GM12864 (cell line): Measurements from ENCODE around the gene UBXN10.

Source experiments
- DNase-seq: peaks from one replicate; pipeline ENCODE4 v3.0.0-alpha.2; 2011; ENCODE audit warnings: low read depth
- H3K4me3 ChIP-seq: 2 replicates; pipeline ENCODE4 v1.5.1; 2011; ENCODE audit warnings: mild to moderate bottlenecking, low read depth, low read length, control low read depth
- TF ChIP-seq, protein P1 (sequence below): IDR thresholded peaks from 2 replicates; pipeline ENCODE4 v1.5.1; 2011; ENCODE audit warnings: low read depth, mild to moderate bottlenecking, moderate library complexity, low read length, control low read depth, inconsistent platforms; ENCODE audit errors: missing control alignments

Gene UBXN10

DNA sequence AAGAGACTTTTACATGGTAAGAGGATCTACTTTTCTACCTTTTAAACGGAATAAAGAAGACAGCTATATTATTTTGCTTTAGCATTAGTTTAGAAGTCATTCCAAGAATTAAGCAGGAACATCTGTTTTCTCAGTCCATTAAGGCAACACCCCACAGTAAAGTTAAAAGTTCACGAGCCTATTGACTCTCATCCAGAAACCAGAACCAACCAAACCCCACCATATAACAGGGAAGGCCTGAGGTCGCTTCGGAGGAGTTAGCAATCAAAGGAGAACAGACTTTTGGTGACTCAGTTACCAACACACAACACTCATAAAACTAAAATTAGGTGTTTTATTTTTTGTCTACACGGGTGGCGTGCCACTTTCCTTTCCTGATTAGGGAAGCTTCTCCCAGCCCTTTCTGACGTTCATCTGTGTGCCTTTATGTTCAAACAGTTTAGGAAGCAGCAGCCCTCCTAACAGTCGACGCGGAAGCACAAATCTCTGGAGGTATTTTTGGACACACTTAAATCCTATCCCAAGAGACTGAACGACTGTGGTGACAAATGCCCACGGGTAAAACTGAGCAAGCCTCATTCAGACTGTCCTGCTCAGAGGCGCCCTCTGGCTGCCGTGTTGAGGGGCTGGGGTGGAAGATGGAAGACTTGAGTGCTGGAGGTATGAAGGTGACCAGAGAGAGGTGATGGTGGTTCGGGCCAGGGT is 9.0 kb downstream of the UBXN10 start:
- TF ChIP-seq, protein P1, sequence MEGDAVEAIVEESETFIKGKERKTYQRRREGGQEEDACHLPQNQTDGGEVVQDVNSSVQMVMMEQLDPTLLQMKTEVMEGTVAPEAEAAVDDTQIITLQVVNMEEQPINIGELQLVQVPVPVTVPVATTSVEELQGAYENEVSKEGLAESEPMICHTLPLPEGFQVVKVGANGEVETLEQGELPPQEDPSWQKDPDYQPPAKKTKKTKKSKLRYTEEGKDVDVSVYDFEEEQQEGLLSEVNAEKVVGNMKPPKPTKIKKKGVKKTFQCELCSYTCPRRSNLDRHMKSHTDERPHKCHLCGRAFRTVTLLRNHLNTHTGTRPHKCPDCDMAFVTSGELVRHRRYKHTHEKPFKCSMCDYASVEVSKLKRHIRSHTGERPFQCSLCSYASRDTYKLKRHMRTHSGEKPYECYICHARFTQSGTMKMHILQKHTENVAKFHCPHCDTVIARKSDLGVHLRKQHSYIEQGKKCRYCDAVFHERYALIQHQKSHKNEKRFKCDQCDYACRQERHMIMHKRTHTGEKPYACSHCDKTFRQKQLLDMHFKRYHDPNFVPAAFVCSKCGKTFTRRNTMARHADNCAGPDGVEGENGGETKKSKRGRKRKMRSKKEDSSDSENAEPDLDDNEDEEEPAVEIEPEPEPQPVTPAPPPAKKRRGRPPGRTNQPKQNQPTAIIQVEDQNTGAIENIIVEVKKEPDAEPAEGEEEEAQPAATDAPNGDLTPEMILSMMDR, result peak; percentile 91
- no peak overlapping the region for H3K4me3 ChIP-seq
- DNase-seq, result no peak

DNA sequence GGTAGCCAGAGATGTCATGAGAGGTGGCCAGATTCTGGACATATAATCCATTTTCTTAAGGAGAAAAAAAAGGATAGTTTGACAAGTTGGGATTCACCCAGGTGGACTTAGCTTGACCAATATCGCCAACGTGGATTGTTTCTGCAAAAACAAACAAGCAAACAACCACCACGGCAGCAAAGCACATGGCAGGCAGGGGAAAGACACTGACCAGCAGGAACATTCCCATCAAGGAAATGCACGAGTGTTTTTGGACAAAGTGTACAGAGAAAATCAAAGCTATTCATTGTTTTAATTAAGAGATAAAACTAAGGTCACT is 9.5 kb downstream of the UBXN10 start:
- TF ChIP-seq, protein P1, result no peak
- H3K4me3 ChIP-seq, result no peak overlapping the region
- no peak for DNase-seq

DNA sequence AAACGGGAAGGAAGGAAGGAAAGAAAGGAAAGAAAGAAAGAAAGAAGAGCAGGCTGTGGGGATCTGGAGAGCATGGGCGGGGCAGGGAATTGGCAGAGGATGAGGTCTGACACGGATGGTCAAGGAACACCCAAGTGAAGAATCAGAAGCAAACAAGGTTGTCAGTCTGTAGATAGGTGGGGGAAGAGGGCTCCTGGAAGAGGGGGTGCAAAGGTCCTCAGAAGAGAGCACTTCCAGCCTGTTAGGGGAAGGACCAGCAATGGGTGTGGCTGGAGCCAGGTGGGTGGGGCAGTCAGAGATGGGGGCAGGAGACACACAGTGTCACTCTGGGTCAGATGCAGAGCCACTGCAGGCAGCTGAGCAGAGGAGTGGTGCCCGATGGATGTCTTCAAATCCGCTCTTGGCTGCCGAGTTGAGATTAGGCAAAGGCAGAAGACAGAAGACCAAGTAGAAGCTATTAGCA is 11.5 kb downstream of the UBXN10 start:
- TF ChIP-seq, protein P1, result no peak
- H3K4me3 ChIP-seq, result no peak overlapping the region
- DNase-seq, result no peak

DNA sequence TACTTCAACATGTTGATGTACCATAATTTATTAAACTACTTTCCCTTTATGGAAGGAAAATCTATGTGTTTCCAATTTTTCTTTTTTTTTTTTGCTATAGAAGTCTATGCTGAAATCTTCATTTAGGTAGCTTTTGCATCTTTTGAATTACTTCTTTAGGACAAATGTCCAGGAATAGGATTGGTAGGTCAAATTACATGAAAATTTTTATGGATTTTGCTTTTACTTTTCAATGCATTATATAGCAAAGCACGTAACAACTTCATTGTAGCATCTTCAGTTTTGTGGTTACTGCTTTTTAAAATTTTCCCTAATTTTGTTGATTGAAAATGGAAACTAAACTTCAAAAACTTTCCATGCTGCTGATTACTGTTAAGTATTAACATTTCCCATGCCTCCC is 12.4 kb downstream of the UBXN10 start:
- H3K4me3 ChIP-seq, result no peak overlapping the region
- no peak for DNase-seq
- TF ChIP-seq, protein P1, result no peak

DNA sequence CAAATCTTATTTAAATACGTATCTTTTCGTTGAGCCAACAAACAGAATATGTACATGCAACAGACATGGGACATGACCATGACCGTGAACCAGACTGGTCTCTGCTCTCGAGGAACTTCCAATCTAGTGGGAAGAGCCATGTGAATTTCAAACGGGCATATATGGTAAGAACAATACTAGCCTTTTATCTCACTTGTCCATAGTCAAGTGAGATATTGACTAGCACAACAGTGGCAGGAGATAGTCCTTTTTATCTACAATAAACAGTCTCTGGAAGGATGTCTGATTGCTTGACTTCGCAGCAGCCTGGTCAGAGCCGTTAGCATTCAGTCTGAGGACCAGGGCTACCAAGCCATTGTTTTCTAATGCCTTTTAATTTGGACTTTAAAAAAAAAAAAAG is 13.0 kb downstream of the UBXN10 start:
- DNase-seq, result no peak

DNA sequence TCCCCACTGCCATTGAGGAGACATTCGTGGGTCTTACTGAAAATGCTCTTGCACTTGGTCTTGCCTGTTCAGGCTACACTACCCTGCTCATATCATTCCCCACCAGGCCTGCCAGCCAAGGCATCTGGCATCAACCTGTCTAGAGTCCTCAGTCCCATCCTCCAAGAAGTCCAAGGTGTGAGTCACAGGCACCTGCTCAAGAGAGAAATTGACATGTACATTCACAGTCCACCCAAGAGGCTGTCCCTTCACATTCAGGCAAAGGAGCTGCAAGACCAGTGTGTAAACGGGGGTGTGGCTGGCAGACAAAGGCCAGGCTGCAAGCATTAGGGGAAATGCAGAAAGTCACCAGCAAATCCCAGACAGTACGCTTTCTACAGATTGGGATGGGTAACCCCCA is 13.5 kb downstream of the UBXN10 start:
- no peak for DNase-seq
- TF ChIP-seq, protein P1, result no peak

More for the DNA sequence above, 13.0 kb downstream of the UBXN10 start:
- H3K4me3 ChIP-seq, result no peak overlapping the region
- TF ChIP-seq, protein P1, result no peak

DNA sequence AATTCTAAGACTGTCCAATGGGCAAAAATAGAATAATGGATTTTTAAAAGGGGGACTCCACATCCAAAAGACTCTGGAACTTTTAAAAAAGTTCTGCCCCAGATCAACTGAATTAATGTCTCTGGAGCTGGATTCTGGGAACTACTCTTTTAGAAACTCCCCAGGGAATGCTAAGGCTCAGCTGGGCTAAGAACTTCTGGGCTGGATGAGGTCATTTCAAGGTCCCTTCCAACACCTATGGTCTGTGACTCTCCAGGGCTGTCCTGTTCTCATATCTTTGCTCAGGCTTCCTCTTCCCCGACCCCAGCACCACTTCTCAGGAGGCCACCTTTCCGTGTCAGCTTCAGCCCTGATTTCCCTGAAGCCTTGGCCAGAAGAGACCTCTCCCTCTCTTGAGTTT is 13.9 kb downstream of the UBXN10 start:
- H3K4me3 ChIP-seq, result no peak overlapping the region
- TF ChIP-seq, protein P1, result no peak
- no peak for DNase-seq

More for the DNA sequence above, 13.5 kb downstream of the UBXN10 start:
- no peak overlapping the region for H3K4me3 ChIP-seq
